ENCODE data around the gene MCEMP1.

DNA sequence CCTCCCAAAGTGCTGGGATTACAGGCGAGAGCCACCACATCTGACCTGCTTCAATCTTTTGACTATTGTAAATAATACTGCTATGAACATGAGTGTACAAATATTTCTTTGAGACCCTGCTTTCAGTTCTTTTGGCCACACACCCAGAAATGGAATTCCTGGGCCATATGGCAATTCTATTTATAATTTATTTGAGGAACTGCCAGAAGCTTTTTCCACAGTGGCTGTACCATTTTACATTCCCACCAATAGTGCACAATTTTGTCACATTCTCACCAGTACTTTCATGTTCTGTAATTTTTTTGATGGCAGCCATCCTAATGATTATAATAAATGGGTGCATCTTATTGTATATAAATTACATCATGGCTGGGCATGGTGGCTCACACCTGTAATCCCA is 38.8 kb downstream of the MCEMP1 start:
- TF ChIP-seq POLR2AphosphoS5 (IDR thresholded peaks at IDR 0.05) (no peak), RAD21 (conservative IDR thresholded peaks at IDR 0.05) (no peak), EZH2 (IDR thresholded peaks at IDR 0.05; ENCODE audit: borderline replicate concordance, insufficient read depth, low read length, poor library complexity, severe bottlenecking) (no peak), TAF1 (IDR thresholded peaks at IDR 0.05; ENCODE audit: low read depth) (no peak), EP300 (conservative IDR thresholded peaks at IDR 0.05; ENCODE audit: poor library complexity, severe bottlenecking) (no peak), MXI1 (conservative IDR thresholded peaks at IDR 0.05; ENCODE audit: poor library complexity, severe bottlenecking) (no peak), SMC3 (conservative IDR thresholded peaks at IDR 0.05; ENCODE audit: poor library complexity) (no peak)
- TF ChIP-seq, protein P1, sequence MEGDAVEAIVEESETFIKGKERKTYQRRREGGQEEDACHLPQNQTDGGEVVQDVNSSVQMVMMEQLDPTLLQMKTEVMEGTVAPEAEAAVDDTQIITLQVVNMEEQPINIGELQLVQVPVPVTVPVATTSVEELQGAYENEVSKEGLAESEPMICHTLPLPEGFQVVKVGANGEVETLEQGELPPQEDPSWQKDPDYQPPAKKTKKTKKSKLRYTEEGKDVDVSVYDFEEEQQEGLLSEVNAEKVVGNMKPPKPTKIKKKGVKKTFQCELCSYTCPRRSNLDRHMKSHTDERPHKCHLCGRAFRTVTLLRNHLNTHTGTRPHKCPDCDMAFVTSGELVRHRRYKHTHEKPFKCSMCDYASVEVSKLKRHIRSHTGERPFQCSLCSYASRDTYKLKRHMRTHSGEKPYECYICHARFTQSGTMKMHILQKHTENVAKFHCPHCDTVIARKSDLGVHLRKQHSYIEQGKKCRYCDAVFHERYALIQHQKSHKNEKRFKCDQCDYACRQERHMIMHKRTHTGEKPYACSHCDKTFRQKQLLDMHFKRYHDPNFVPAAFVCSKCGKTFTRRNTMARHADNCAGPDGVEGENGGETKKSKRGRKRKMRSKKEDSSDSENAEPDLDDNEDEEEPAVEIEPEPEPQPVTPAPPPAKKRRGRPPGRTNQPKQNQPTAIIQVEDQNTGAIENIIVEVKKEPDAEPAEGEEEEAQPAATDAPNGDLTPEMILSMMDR (IDR thresholded peaks at IDR 0.05; ENCODE audit: poor library complexity, severe bottlenecking), result no peak
- TF ChIP-seq, protein P2, sequence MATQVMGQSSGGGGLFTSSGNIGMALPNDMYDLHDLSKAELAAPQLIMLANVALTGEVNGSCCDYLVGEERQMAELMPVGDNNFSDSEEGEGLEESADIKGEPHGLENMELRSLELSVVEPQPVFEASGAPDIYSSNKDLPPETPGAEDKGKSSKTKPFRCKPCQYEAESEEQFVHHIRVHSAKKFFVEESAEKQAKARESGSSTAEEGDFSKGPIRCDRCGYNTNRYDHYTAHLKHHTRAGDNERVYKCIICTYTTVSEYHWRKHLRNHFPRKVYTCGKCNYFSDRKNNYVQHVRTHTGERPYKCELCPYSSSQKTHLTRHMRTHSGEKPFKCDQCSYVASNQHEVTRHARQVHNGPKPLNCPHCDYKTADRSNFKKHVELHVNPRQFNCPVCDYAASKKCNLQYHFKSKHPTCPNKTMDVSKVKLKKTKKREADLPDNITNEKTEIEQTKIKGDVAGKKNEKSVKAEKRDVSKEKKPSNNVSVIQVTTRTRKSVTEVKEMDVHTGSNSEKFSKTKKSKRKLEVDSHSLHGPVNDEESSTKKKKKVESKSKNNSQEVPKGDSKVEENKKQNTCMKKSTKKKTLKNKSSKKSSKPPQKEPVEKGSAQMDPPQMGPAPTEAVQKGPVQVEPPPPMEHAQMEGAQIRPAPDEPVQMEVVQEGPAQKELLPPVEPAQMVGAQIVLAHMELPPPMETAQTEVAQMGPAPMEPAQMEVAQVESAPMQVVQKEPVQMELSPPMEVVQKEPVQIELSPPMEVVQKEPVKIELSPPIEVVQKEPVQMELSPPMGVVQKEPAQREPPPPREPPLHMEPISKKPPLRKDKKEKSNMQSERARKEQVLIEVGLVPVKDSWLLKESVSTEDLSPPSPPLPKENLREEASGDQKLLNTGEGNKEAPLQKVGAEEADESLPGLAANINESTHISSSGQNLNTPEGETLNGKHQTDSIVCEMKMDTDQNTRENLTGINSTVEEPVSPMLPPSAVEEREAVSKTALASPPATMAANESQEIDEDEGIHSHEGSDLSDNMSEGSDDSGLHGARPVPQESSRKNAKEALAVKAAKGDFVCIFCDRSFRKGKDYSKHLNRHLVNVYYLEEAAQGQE (IDR thresholded peaks at IDR 0.05; ENCODE audit: borderline replicate concordance), result no peak
